ENCODE measurements around the gene CTSD.

DNA sequence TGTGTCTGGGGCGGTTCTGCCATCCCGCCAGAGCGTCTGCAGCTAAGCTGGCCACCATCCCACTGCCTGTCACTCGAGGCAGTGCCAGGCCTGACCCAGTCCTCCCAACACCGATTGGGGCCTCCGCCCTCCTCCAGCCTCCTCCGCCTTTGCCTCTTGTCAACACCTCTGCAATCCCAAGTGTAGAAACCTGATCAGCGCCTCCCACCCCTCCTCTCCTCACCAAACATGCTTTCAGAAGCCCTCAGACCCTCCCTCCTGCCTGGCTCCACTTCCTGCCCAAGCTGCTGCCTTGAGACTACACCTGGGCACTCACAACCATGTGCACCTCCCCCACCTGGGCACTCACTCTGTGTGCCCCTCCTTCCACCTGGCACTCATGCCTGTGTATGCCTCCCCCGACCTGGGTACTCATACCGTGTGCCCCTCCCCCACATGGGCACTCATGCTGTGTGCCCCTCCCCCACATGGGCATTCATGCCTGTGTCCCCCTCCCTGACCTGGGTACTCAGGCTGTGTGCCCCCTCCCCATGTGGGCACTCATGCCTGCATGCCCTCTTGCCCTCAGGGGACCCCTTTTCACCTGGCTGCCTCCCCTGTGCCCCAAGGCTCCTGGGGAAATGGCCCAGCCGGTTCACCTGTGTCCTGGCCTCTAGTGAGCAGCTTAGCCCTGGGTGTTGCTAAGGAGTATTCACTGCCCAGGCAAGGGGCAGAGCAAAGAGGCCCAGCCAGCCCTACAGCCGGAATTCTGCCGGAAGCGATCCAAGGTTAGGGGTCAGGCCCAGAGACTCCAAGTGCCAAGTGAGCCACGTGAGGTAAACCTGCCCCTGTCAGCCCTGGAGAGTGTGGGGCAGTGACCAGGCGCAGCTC is 7.8 kb downstream of the CTSD start:
- TF ChIP-seq, protein P1, sequence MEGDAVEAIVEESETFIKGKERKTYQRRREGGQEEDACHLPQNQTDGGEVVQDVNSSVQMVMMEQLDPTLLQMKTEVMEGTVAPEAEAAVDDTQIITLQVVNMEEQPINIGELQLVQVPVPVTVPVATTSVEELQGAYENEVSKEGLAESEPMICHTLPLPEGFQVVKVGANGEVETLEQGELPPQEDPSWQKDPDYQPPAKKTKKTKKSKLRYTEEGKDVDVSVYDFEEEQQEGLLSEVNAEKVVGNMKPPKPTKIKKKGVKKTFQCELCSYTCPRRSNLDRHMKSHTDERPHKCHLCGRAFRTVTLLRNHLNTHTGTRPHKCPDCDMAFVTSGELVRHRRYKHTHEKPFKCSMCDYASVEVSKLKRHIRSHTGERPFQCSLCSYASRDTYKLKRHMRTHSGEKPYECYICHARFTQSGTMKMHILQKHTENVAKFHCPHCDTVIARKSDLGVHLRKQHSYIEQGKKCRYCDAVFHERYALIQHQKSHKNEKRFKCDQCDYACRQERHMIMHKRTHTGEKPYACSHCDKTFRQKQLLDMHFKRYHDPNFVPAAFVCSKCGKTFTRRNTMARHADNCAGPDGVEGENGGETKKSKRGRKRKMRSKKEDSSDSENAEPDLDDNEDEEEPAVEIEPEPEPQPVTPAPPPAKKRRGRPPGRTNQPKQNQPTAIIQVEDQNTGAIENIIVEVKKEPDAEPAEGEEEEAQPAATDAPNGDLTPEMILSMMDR (IDR thresholded peaks at IDR 0.05) = no peak
- no peak for TF ChIP-seq ZFX (IDR thresholded peaks at IDR 0.05; ENCODE audit: borderline replicate concordance)
